GM21737 (cell line): ENCODE measurements around the gene SGF29.
"Not testable (repeated sequence)": the region's sequence is repeated elsewhere in the genome, so short reads cannot be mapped to it uniquely, and the experiment has no call there.

Experiments
- ATAC-seq: cut with Tn5 transposase; IDR thresholded peaks from one replicate; pipeline ENCODE4 v1.9.1; 2021; ENCODE audit warnings: mild to moderate bottlenecking, moderate library complexity; ENCODE audit not compliant: unreplicated experiment

SGF29 gene

GRCh38 chr16:28609631-28610594 lies 56.2 kb downstream of the SGF29 start, which contains the start of gene SULT1A1:
Gene SULT1A1, minus strand, starts transcription at chr16:28610044. Its CDS starts 1,189 bp downstream, at chr16:28608855.
- ATAC-seq, result no peak

DNA sequence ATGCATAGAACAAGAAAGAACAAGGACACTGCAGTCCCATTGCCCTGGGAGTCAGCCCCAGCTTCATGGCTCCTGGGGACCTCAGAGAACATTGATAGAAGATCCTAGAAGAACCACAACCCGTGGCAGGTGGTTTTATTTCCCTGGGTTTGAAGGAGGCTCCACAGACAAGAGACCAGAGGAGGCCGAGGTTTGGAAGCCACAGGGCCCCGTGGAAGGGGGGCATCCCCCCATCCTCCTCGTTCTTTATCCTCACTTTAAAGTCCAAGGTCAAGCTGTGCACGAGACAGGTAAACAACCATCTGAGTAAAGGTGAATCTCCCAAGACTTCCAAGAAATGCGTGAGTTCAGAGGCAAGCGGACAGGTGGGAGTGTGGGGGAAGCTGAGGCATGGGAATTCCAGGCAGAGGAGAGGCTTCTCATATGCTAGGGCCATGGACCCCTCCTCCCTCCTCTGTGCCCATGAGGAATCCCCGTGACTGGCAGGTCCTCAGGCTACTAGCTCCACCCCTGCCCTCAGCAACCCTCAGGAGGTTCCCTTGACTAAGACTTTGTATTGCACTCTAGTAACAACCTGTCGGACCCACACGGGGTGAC lies 57.0 kb downstream of the SGF29 start:
- ATAC-seq, result no peak

GRCh38 chr16:28612359-28613280 lies 58.9 kb downstream of the SGF29 start:
- peak; percentile 72 for ATAC-seq

DNA sequence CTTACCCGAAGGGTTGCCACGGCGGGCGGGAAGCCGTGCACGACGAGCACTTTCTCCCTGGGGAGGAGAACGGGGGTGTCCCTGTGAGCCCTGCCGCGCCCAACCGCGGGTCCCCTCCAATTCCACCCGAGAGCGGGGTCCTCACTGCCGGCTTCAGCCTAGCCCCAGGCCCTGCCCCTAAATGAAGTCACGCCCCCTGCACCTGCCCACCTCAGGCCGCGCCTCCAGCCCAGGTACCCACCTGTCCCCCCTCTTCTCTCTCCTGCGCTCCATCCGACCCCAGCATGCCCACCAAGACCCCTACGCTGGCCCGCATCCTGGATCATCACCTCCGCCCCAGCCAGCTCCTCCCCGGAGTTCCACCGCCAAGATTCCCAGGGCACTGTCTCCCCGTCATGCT lies 60.2 kb downstream of the SGF29 start:
- ATAC-seq, result not testable (repeated sequence)

- not testable (repeated sequence) for ATAC-seq
These were observed 60.8 kb downstream of the SGF29 start for GRCh38 chr16:28614561-28614960.

GRCh38 chr16:28615486-28616223 lies 61.9 kb downstream of the SGF29 start:
- ATAC-seq, result not testable (repeated sequence)

- ATAC-seq, result not testable (repeated sequence)
These were observed 62.5 kb downstream of the SGF29 start for GRCh38 chr16:28616224-28616577.

DNA sequence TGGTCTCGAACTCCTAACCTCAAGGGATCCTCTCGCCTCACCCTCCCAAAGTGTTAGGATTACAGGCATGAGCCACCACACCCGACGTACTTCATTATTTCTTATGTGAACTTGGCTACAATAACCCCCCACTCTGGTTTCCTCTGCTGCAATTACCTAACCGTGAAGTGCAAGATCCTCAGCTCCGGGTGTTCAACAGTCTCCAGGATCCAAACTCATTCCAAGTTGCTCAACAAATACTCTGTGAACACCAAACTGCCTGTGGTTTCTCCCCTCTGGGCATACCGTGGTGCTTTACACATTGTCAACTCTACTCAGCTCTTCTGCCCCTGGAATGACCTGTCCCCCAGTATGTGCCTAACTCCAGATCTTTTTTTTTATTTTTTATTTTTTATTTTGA lies 62.9 kb downstream of the SGF29 start:
- no peak for ATAC-seq

DNA sequence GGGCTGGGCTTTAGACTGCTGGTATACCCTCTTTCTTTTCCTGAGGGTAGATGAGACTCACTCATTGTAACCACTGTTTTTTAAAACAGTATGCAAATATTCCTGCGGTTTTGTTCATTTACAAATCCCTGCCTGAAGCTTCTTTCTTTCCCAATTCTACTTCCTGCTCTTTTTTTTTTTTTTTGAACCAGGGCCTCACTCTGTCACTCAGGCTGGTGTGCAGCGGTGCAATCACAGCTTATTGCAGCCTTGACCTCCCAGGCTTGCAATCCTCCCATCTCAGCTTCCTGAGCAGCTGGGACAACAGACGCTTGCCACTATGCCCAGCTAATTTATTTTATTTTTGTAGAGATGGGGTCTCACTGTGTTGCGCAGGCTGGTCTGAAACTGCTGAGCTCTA lies 64.2 kb downstream of the SGF29 start:
- no peak for ATAC-seq

GRCh38 chr16:28620316-28620715 lies 66.6 kb downstream of the SGF29 start:
- not testable (repeated sequence) for ATAC-seq

DNA sequence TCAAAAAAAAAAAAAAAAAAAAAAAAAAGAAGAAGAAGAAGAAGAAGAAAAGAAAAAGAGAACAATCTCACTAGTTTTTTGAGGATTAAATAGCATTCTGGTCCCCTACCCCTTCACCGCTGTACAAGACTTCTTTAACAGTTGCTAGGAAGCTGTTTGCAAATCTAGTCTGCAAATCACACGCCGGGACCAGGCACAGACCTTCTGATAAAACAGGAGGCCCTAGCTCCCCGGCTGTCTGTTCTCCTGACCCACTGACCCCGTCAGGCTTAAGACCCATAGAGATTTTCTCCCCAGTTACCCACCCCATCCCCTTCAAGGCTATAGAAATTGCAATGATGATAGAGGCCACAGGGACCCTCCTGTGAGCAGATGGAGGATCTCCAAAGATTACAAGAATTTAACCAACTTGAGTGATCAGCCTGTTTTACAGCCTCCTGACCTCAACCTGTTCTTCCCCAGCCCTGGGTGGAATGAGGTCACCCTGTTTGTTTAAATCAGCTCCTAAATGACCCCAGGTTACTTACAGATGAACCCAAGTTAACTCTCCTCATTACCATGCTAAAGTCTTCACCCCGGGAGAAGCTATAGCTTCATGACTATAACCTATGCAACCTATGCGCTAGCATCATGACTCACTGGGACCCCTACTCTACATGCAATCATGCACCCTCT lies 67.9 kb downstream of the SGF29 start:
- ATAC-seq, result no peak

DNA sequence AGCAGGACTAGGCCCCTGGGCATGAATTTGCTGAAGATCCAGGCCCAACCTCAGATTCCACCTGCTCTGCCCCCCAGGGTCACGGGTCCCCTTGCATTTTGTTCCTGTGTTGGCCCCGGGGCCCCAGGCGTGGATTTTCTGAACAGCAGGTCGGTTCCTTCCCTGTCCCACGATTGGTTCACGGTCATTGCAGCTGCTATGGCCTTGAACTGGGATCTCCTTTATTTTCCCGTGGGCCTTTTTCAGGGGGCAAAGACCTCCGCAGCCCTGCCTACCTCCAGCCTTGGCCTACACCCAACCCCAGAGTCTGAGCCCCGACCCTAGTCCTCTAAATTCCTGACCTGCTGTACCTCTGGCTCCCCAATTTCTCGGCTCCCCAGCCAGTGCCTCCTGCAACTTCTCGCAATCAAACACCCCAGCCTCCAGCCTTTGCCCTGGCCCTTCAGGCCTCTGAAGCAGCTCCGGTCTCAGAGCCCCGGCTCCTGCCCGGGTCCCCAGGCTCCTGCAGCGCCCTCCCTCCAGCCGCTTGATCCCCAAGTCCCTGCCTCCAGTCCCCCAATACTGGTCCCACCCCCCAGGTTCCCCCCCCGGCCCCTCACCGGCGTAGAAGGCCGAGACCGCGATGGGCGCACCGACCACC lies 68.9 kb downstream of the SGF29 start:
- ATAC-seq, result not testable (repeated sequence)

GRCh38 chr16:28623172-28623711 lies 69.5 kb downstream of the SGF29 start:
- ATAC-seq, result no peak

- ATAC-seq, result not testable (repeated sequence)
These were observed 77.2 kb downstream of the SGF29 start for GRCh38 chr16:28630905-28631304.

GRCh38 chr16:28636093-28636823 lies 82.5 kb downstream of the SGF29 start:
- ATAC-seq, result not testable (repeated sequence)

- not testable (repeated sequence) for ATAC-seq
These were observed 84.0 kb downstream of the SGF29 start, which contains the start of gene NPIPB8 for GRCh38 chr16:28637765-28638164. Gene NPIPB8, plus strand, starts transcription at chr16:28638065. Its CDS starts 296 bp downstream, at chr16:28638361.

DNA sequence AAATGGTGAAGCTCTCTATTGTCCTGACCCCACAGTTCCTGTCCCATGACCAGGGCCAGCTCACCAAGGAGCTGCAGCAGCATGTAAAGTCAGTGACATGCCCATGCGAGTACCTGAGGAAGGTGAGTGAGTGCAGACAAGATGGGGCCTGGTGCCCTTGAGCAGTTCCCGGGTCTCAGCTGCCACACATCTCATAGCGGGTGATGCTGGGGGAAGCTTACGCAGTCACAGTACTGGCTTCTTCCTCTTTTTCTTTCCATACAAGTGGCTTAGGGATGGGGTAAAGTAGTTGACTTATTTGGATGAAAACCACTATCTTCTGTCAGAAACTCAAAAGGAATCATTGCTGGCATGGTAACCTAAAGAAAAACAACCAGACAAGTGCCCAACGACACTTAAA lies 84.6 kb downstream of the SGF29 start:
- ATAC-seq, result not testable (repeated sequence)

GRCh38 chr16:28639959-28640358 lies 86.2 kb downstream of the SGF29 start:
- not testable (repeated sequence) for ATAC-seq
